SU-DHL-6 (cell line): ENCODE data around the gene KLK11.

Source experiments
- CTCF ChIP-seq: fragments of 200-600 bp; sonication (generic); IDR thresholded peaks from one replicate; pipeline ENCODE4 v1.5.1; 2017; ENCODE audit warnings: antibody characterized with exemption, mild to moderate bottlenecking, low read length, moderate library complexity; ENCODE audit not compliant: insufficient read depth, poor library complexity, severe bottlenecking
- EZH2phosphoT487 ChIP-seq: fragments of 200-600 bp; sonication (generic), shearing (Covaris generic); conservative IDR thresholded peaks from 2 replicates; pipeline ENCODE4 v1.6.1; 2018; ENCODE audit warnings: mild to moderate bottlenecking, antibody characterized with exemption, low read length, moderate library complexity, mixed read lengths

- no peak for TF ChIP-seq CTCF
- no peak for TF ChIP-seq EZH2phosphoT487
These were observed 27.7 kb downstream of the KLK11 start for GRCh38 chr19:50998686-50999085.
